PC-3 (cell line): ENCODE data around the gene GFOD2.

ENCODE experiments used
- EZH2phosphoT487 ChIP-seq: fragments of 300-600 bp; sonication (generic); IDR thresholded peaks from 2 replicates; pipeline ENCODE4 v1.6.1; 2018; ENCODE audit warnings: mild to moderate bottlenecking, antibody characterized with exemption, low read length, borderline replicate concordance
- TF ChIP-seq, protein P1 (sequence below): fragments of 300-600 bp; sonication (generic); conservative IDR thresholded peaks from 2 replicates; pipeline ENCODE4 v1.5.1; 2017; ENCODE audit warnings: antibody characterized with exemption, low read depth, mild to moderate bottlenecking, low read length

DNA sequence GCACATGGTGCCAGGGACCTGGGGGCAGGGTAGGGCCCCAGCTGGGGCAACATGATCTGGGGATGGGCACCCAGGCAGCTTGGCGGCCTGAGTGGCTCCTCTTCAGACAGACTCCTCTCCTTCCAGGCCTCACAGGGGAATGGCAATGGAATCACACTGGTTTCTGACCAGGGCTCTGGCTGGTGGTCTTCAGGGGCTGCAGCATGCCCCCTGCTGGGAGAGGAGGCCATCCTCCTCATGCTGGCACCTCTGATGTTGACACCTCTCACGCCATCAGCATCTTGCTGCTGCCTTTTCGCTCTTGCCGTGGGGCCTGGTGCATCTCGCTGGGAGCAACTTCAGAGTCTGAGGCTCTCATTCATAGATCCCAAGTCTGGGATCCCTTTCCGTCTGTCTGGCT is 11.2 kb upstream of the GFOD2 start:
- TF ChIP-seq, protein P1, sequence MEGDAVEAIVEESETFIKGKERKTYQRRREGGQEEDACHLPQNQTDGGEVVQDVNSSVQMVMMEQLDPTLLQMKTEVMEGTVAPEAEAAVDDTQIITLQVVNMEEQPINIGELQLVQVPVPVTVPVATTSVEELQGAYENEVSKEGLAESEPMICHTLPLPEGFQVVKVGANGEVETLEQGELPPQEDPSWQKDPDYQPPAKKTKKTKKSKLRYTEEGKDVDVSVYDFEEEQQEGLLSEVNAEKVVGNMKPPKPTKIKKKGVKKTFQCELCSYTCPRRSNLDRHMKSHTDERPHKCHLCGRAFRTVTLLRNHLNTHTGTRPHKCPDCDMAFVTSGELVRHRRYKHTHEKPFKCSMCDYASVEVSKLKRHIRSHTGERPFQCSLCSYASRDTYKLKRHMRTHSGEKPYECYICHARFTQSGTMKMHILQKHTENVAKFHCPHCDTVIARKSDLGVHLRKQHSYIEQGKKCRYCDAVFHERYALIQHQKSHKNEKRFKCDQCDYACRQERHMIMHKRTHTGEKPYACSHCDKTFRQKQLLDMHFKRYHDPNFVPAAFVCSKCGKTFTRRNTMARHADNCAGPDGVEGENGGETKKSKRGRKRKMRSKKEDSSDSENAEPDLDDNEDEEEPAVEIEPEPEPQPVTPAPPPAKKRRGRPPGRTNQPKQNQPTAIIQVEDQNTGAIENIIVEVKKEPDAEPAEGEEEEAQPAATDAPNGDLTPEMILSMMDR: no peak
- no peak for TF ChIP-seq EZH2phosphoT487
